Fibroblast of the aortic adventitia (primary cell): Measurements from ENCODE around the gene LAPTM5. TPM values are rescaled to one million over a fixed set of nuclear protein-coding genes. Genes with fewer than 3 reads are reported as not detected.

Source experiments
- DNase-seq: peaks from one replicate; pipeline ENCODE4 v3.0.0-alpha.2; 2010; ENCODE audit warnings: low read depth
- H3K4me3 ChIP-seq: 2 replicates; pipeline ENCODE4 v1.5.1; 2011; ENCODE audit warnings: low read depth, mild to moderate bottlenecking, control low read depth, low read length, moderate library complexity
- CTCF ChIP-seq: IDR thresholded peaks from 2 replicates; pipeline ENCODE4 v1.5.1; 2011; ENCODE audit warnings: mild to moderate bottlenecking, low read length, control low read depth, inconsistent platforms; ENCODE audit not compliant: insufficient read depth
- total RNA-seq: library from RNA; depleted of rRNA; stranded (reverse); fragments of >200 nt; gene quantifications from 2 replicates; pipeline ENCODE4 v1.2.3, GENCODE V29; 2012; ENCODE audit warnings: low replicate concordance

The LAPTM5 gene
- total RNA-seq, 1 donor, result 0.18 TPM

- DNase-seq, result no peak
- no peak overlapping the region for H3K4me3 ChIP-seq
- TF ChIP-seq CTCF, result no peak
Observed at GRCh38 chr1:30750731-30751291, 6.8 kb downstream of the LAPTM5 start.

GRCh38 chr1:30749691-30750583 is 7.6 kb downstream of the LAPTM5 start:
- H3K4me3 ChIP-seq, result no peak overlapping the region
- no peak for TF ChIP-seq CTCF
- no peak for DNase-seq

GRCh38 chr1:30748699-30749401 is 8.7 kb downstream of the LAPTM5 start:
- no peak for DNase-seq
- no peak for TF ChIP-seq CTCF
- no peak overlapping the region for H3K4me3 ChIP-seq

- H3K4me3 ChIP-seq, result no peak overlapping the region
- no peak for TF ChIP-seq CTCF
- peak; percentile 31 for DNase-seq
Observed at GRCh38 chr1:30748098-30748698, 9.4 kb downstream of the LAPTM5 start.

- no peak overlapping the region for H3K4me3 ChIP-seq
- TF ChIP-seq CTCF, result no peak
- DNase-seq, result no peak
Observed at GRCh38 chr1:30747033-30748008, 10.3 kb downstream of the LAPTM5 start.
